ENCODE results near the gene AQR. TPM values are rescaled to one million over a fixed set of nuclear protein-coding genes. Genes with fewer than 3 reads are reported as not detected.

Gene AQR
- 10 to 100 TPM; 35.5 to 36.4 TPM for total RNA-seq

DNA sequence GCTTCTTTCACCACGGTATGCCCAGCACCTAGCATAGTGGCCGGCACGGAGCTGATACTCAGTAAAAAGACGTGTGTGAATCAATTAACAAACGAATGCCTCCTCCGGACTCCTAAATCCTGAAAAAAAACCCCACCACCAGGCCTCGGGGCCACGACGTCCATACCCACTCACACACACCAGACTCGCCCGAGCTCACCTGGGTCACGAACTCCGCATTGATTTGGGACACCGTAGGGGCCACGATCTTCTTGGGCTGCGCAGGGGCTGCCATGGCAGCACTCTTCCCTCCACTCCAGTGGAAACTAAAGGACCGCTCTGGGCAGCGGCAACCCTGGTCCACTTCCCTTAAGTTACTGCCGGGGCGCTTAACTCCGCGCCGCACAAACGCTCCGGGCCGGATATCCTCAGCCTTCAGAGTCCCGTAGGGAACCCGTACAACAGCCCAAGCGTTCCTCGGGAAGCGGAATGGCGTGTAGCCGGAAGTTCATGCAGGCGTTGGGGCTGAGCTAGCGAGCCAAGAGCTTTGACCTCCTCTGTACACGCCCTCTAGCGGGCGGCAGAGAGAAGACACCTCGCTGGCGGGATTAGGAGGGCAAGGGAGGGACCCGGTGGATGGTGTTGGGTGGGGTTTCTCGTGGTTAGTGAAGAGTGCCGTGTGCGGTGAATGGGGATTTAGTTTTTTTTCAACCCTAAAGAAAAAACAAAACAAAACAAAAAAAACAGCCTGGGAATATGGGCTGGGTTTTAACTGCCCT lies at the start of gene AQR:
Gene AQR, minus strand, starts transcription at position 403 of the 758 bp plus-strand sequence. Its CDS starts 129 bp downstream, at position 274.
- peak; percentile 94 for DNase-seq
- ChIA-PET POLR2A (interaction anchor here (0.8 to 2.3 kb wide), 8 partner anchors 11 to 51 kb away, joined by 3 to 25 read pairs (median 4); partner anchors contain the start of gene ZNF770), CTCF (interaction anchor here (1.0 to 2.3 kb wide), 12 partner anchors 11 to 475 kb away, joined by 3 to 20 read pairs (median 5); partner anchors contain the start of gene ZNF770)
- peak; percentile 98 for ATAC-seq
- TF ChIP-seq, protein P1, sequence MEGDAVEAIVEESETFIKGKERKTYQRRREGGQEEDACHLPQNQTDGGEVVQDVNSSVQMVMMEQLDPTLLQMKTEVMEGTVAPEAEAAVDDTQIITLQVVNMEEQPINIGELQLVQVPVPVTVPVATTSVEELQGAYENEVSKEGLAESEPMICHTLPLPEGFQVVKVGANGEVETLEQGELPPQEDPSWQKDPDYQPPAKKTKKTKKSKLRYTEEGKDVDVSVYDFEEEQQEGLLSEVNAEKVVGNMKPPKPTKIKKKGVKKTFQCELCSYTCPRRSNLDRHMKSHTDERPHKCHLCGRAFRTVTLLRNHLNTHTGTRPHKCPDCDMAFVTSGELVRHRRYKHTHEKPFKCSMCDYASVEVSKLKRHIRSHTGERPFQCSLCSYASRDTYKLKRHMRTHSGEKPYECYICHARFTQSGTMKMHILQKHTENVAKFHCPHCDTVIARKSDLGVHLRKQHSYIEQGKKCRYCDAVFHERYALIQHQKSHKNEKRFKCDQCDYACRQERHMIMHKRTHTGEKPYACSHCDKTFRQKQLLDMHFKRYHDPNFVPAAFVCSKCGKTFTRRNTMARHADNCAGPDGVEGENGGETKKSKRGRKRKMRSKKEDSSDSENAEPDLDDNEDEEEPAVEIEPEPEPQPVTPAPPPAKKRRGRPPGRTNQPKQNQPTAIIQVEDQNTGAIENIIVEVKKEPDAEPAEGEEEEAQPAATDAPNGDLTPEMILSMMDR (IDR thresholded peaks at IDR 0.05), result peak; percentile 81
- H3K4me3 Mint-ChIP-seq, result peak within 1 kb of the TSS; percentile 100
- H3K9me3 Mint-ChIP-seq, result no peaks in the 10 kb centered on the region
- peaks cover 13% of the 10 kb centered on the region for H3K36me3 Mint-ChIP-seq (ENCODE audit: low read depth)
- intact Hi-C loops (cut with micrococcal nuclease), result loop anchor here (2.0 kb wide), 1 partner anchor 19 kb away; the partner anchor contains the start of gene ZNF770
- H3K4me1 Mint-ChIP-seq (ENCODE audit: low read depth), result peaks cover 31% of the 10 kb centered on the region
- peak within 1 kb of the TSS; percentile 96 for H3K27ac Mint-ChIP-seq
- H3K27me3 Mint-ChIP-seq, result no peaks in the 10 kb centered on the region

DNA sequence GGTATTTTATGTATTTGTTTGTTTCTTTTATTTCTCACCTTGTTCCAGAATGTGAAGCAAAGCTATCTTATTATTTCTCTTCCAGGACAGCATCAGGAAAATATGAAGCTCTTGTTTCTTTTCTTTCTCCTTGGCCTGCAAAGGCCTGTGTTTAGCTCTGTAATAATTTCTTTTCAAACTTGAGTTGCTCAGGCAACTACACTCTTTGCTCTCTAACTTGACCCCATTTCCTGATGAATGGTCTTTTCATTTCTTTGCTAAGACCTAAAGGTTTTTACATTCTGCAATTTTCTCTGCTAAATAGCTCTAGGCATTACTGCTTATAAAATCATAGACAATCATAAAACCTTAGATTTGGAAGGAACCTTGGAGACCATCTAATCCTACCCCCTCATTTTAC lies 44.7 kb upstream of the AQR start:
- ChIA-PET CTCF (interaction anchor here (1.1 kb wide), 1 partner anchor 30 kb away, joined by 3 read pairs; no protein-coding TSS in a partner anchor), POLR2A (no interaction called here)
- H3K4me3 Mint-ChIP-seq, result no peak overlapping the region
- no peaks in the 10 kb centered on the region for H3K27me3 Mint-ChIP-seq
- intact Hi-C loops (cut with micrococcal nuclease), result no loop called here
- TF ChIP-seq, protein P1 (IDR thresholded peaks at IDR 0.05), result no peak
- H3K4me1 Mint-ChIP-seq (ENCODE audit: low read depth), result no peaks in the 10 kb centered on the region
- no peak for ATAC-seq
- H3K27ac Mint-ChIP-seq, result no peak overlapping the region
- no peak for DNase-seq
- H3K9me3 Mint-ChIP-seq, result no peaks in the 10 kb centered on the region
- H3K36me3 Mint-ChIP-seq (ENCODE audit: low read depth), result no peaks in the 10 kb centered on the region

DNA sequence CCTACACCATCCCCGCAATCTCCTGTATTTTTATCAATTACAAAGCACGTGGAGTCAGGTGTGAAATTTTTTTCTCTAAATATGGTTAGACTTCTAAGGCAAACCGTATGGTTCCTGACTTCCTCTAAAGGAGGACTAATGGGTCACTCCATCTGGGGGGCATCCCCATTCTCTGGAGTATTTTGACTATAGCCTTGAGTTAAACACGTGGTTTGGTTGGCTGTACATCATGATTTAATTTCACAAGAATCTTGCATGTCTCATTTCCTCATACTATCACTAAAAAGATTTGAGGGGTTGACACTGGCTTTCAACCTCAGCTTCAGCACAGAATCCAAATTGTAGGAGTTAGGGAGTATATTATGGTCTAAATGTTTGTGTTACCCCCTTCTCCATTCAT lies 43.8 kb upstream of the AQR start:
- H3K36me3 Mint-ChIP-seq (ENCODE audit: low read depth), result no peaks in the 10 kb centered on the region

DNA sequence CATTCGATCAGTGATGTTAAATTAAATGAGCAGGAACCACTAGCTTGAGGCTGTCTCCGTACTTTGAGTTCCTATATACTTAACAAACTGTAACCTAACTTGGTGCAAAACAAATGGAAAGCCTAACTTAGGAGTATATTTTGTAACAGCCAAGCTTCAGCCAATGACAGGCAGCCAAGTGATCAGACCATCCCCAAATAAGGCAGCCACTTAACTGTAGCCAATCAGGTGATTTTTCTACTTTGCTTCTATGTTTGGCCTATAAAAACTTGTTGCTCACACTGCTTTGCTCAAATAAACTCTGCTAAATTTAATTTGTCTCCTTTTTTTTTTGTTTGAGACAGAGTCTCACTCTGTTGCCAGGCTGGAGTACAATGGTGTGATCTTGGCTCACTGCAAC lies 37.9 kb upstream of the AQR start:
- Mint-ChIP-seq H3K4me1 (ENCODE audit: low read depth) (no peaks in the 10 kb centered on the region), H3K27me3 (no peaks in the 10 kb centered on the region), H3K27ac (no peak overlapping the region), H3K4me3 (no peak overlapping the region), H3K36me3 (ENCODE audit: low read depth) (no peaks in the 10 kb centered on the region), H3K9me3 (no peaks in the 10 kb centered on the region)
- TF ChIP-seq, protein P1 (IDR thresholded peaks at IDR 0.05), result no peak
- DNase-seq (no peak), ATAC-seq (no peak)
- ChIA-PET POLR2A (no interaction called here), CTCF (no interaction called here)
- intact Hi-C loops (cut with micrococcal nuclease), result no loop called here

More for the DNA sequence above, 43.8 kb upstream of the AQR start:
- Mint-ChIP-seq H3K9me3 (no peaks in the 10 kb centered on the region), H3K27ac (no peak overlapping the region), H3K27me3 (no peaks in the 10 kb centered on the region), H3K4me3 (no peak overlapping the region), H3K4me1 (ENCODE audit: low read depth) (no peaks in the 10 kb centered on the region)
- CTCF ChIA-PET, result interaction anchor here (1.1 kb wide), 1 partner anchor 29 kb away, joined by 3 read pairs; no protein-coding TSS in a partner anchor
- ATAC-seq (no peak), DNase-seq (no peak)
- TF ChIP-seq, protein P1 (IDR thresholded peaks at IDR 0.05), result no peak
- intact Hi-C loops (cut with micrococcal nuclease), result no loop called here
- POLR2A ChIA-PET, result no interaction called here

DNA sequence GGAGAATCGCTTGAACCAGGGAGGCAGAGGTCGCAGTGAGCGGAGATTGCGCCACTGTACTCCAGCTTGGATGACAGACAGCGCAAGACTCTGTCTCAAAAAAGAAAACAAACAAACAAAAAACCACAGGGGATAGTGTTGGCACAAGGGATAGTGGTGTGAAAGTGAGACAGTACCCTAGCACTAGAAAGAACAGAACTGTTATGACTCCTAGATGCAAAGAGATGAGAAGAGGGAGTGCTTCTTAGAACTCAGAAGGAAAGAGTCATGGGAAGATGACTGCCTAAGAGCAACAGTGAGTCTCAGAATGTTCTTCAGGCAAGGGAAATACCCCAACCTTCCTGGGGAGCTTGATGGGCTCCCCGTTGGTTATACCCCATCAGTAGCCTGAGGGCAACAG lies 36.4 kb upstream of the AQR start:
- Mint-ChIP-seq H3K27ac (no peak overlapping the region), H3K36me3 (ENCODE audit: low read depth) (no peaks in the 10 kb centered on the region), H3K4me3 (no peak overlapping the region), H3K4me1 (ENCODE audit: low read depth) (no peaks in the 10 kb centered on the region), H3K9me3 (no peaks in the 10 kb centered on the region), H3K27me3 (no peaks in the 10 kb centered on the region)
- TF ChIP-seq, protein P1 (IDR thresholded peaks at IDR 0.05), result no peak
- ATAC-seq (no peak), DNase-seq (no peak)
- ChIA-PET CTCF (no interaction called here), POLR2A (no interaction called here)
- intact Hi-C loops (cut with micrococcal nuclease), result no loop called here

All from activated CD8-positive, alpha-beta T cell treated with anti-CD3 and anti-CD28 coated beads for 36 hours (primary cell).